ENCODE results near the gene WIPF1.

The WIPF1 gene

GRCh38 chr2:174615871-174616436 lies 18.4 kb upstream of the WIPF1 start:
- H3K18ac ChIP-seq (ENCODE audit: low read depth in 1 of 2, low read length in 2 of 2): peak overlapping the region in 1 of 2 experiments; percentile 21
- H3K4ac ChIP-seq (ENCODE audit: low read depth in 1 of 2, low read length in 2 of 2): no peak overlapping the region
- no peak overlapping the region for H3K23ac ChIP-seq (ENCODE audit: low read length in 2 of 2)
- H3K36me3 ChIP-seq (ENCODE audit: control insufficient read depth in 1 of 2, insufficient read depth in 2 of 2, low read depth in 1 of 2, low read length in 2 of 2): peaks cover 0 to 10% of the 10 kb centered on the region in 2 experiments
- no peaks in the 10 kb centered on the region for H3K27me3 ChIP-seq (ENCODE audit: control insufficient read depth in 1 of 2, insufficient read depth in 1 of 2, low read length in 2 of 2)
- no peak overlapping the region for H4K91ac ChIP-seq (ENCODE audit: low read length)
- H3K4me2 ChIP-seq (ENCODE audit: low read length, poor library complexity, severe bottlenecking): no peak overlapping the region
- H2AFZ ChIP-seq (ENCODE audit: low read depth, low read length): no peak overlapping the region
- DNase-seq: no peak
- H3K27ac ChIP-seq (ENCODE audit: low read length, poor library complexity, severe bottlenecking): no peak overlapping the region
- 85% methylated on average over 4 of the region's 4 CpGs for WGBS
- peaks cover 21% of the 10 kb centered on the region for H3K79me1 ChIP-seq (replicated peaks; ENCODE audit: low read length, poor library complexity, severe bottlenecking)
- no peak overlapping the region for H2BK120ac ChIP-seq (ENCODE audit: low read depth, low read length)
- no peak overlapping the region for H4K8ac ChIP-seq (ENCODE audit: low read length)
- peaks cover 2% of the 10 kb centered on the region for H3K4me1 ChIP-seq (ENCODE audit: control insufficient read depth, insufficient read depth, low read depth, low read length)
- H2BK5ac ChIP-seq (ENCODE audit: low read depth, low read length, poor library complexity, severe bottlenecking): no peak overlapping the region
- no peaks in the 10 kb centered on the region for H3K9me3 ChIP-seq (ENCODE audit: control insufficient read depth, low read length)
- H3K4me3 ChIP-seq (ENCODE audit: insufficient read depth in 1 of 2, low read depth in 1 of 2, low read length in 2 of 2): no peak overlapping the region
- peak overlapping the region in 1 of 2 experiments; percentile 55 for H3K14ac ChIP-seq (ENCODE audit: low read length in 2 of 2)
- H3K9ac ChIP-seq (ENCODE audit: low read length): peak overlapping the region; percentile 50
- H2BK15ac ChIP-seq (ENCODE audit: low read depth, poor library complexity, severe bottlenecking): no peak overlapping the region
- no peak overlapping the region for H2AK5ac ChIP-seq (ENCODE audit: low read length, severe bottlenecking)
- no peak overlapping the region for H2BK12ac ChIP-seq (ENCODE audit: low read length in 2 of 2)

GRCh38 chr2:174614261-174614660 lies 16.7 kb upstream of the WIPF1 start:
- no peak overlapping the region for H3K18ac ChIP-seq (ENCODE audit: low read depth in 1 of 2, low read length in 2 of 2)
- DNase-seq: peak; percentile 94
- no peak overlapping the region for H2BK120ac ChIP-seq (ENCODE audit: low read depth, low read length)
- H3K4me3 ChIP-seq (ENCODE audit: insufficient read depth in 1 of 2, low read depth in 1 of 2, low read length in 2 of 2): no peak overlapping the region
- H2BK12ac ChIP-seq (ENCODE audit: low read length in 2 of 2): no peak overlapping the region
- H2BK5ac ChIP-seq (ENCODE audit: low read depth, low read length, poor library complexity, severe bottlenecking): no peak overlapping the region
- no peak overlapping the region for H3K27ac ChIP-seq (ENCODE audit: low read length, poor library complexity, severe bottlenecking)
- H3K9me3 ChIP-seq (ENCODE audit: control insufficient read depth, low read length): no peaks in the 10 kb centered on the region
- H3K4me1 ChIP-seq (ENCODE audit: control insufficient read depth, insufficient read depth, low read depth, low read length): peaks cover 4% of the 10 kb centered on the region
- 5% methylated on average over 4 of the region's 4 CpGs for WGBS
- no peak overlapping the region for H2BK15ac ChIP-seq (ENCODE audit: low read depth, poor library complexity, severe bottlenecking)
- H3K27me3 ChIP-seq (ENCODE audit: control insufficient read depth in 1 of 2, insufficient read depth in 1 of 2, low read length in 2 of 2): no peaks in the 10 kb centered on the region
- H3K23ac ChIP-seq (ENCODE audit: low read length in 2 of 2): no peak overlapping the region
- H3K9ac ChIP-seq (ENCODE audit: low read length): no peak overlapping the region
- H2AK5ac ChIP-seq (ENCODE audit: low read length, severe bottlenecking): no peak overlapping the region
- H3K79me1 ChIP-seq (replicated peaks; ENCODE audit: low read length, poor library complexity, severe bottlenecking): peaks cover 16% of the 10 kb centered on the region
- H3K36me3 ChIP-seq (ENCODE audit: control insufficient read depth in 1 of 2, insufficient read depth in 2 of 2, low read depth in 1 of 2, low read length in 2 of 2): peaks cover 3 to 6% of the 10 kb centered on the region in 2 experiments
- no peak overlapping the region for H2AFZ ChIP-seq (ENCODE audit: low read depth, low read length)
- no peak overlapping the region for H4K8ac ChIP-seq (ENCODE audit: low read length)
- H3K14ac ChIP-seq (ENCODE audit: low read length in 2 of 2): no peak overlapping the region
- H3K4ac ChIP-seq (ENCODE audit: low read depth in 1 of 2, low read length in 2 of 2): no peak overlapping the region
- no peak overlapping the region for H3K4me2 ChIP-seq (ENCODE audit: low read length, poor library complexity, severe bottlenecking)
- H4K91ac ChIP-seq (ENCODE audit: low read length): no peak overlapping the region

DNA sequence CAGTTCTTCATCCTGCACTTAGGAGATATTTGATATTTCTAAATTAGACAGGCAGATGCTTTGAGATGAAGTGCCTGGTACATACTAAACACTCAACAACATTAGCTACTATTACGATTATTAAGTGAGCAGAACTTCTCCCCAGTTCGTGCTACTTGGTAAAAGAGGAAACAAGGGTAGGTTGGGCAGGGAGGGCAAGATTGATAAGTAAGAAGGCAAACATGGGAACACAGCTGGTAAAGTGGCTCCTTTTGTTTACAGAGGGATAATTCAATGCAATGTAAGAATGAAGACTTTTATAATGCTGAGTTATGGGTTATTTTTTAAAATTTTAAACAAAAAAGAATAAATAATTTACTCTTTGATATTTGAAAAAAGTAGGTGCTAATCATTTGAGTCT lies 15.9 kb upstream of the WIPF1 start:
- 90% methylated on average over 2 of the region's 2 CpGs for WGBS
- Histone ChIP-seq H2AFZ (ENCODE audit: low read depth, low read length) (no peak overlapping the region), H3K4ac (ENCODE audit: low read depth in 1 of 2, low read length in 2 of 2) (no peak overlapping the region), H2BK12ac (ENCODE audit: low read length in 2 of 2) (no peak overlapping the region), H2BK120ac (ENCODE audit: low read depth, low read length) (no peak overlapping the region), H3K27me3 (ENCODE audit: control insufficient read depth in 1 of 2, insufficient read depth in 1 of 2, low read length in 2 of 2) (no peaks in the 10 kb centered on the region), H3K4me3 (ENCODE audit: insufficient read depth in 1 of 2, low read depth in 1 of 2, low read length in 2 of 2) (no peak overlapping the region), H3K36me3 (ENCODE audit: control insufficient read depth in 1 of 2, insufficient read depth in 2 of 2, low read depth in 1 of 2, low read length in 2 of 2) (peaks cover 3 to 6% of the 10 kb centered on the region in 2 experiments), H3K4me2 (ENCODE audit: low read length, poor library complexity, severe bottlenecking) (no peak overlapping the region), H4K8ac (ENCODE audit: low read length) (no peak overlapping the region), H3K14ac (ENCODE audit: low read length in 2 of 2) (no peak overlapping the region), H2BK15ac (ENCODE audit: low read depth, poor library complexity, severe bottlenecking) (no peak overlapping the region), H2BK5ac (ENCODE audit: low read depth, low read length, poor library complexity, severe bottlenecking) (no peak overlapping the region), H3K27ac (ENCODE audit: low read length, poor library complexity, severe bottlenecking) (no peak overlapping the region), H3K23ac (ENCODE audit: low read length in 2 of 2) (no peak overlapping the region), H3K4me1 (ENCODE audit: control insufficient read depth, insufficient read depth, low read depth, low read length) (peaks cover 4% of the 10 kb centered on the region), H3K9ac (ENCODE audit: low read length) (no peak overlapping the region), H4K91ac (ENCODE audit: low read length) (no peak overlapping the region), H3K18ac (ENCODE audit: low read depth in 1 of 2, low read length in 2 of 2) (peak overlapping the region in 1 of 2 experiments; percentile 5), H3K79me1 (replicated peaks; ENCODE audit: low read length, poor library complexity, severe bottlenecking) (peaks cover 18% of the 10 kb centered on the region), H3K9me3 (ENCODE audit: control insufficient read depth, low read length) (no peaks in the 10 kb centered on the region), H2AK5ac (ENCODE audit: low read length, severe bottlenecking) (no peak overlapping the region)
- no peak for DNase-seq

GRCh38 chr2:174612970-174613369 lies 15.4 kb upstream of the WIPF1 start:
- no peak overlapping the region for H2BK12ac ChIP-seq (ENCODE audit: low read length in 2 of 2)
- no peaks in the 10 kb centered on the region for H3K27me3 ChIP-seq (ENCODE audit: control insufficient read depth in 1 of 2, insufficient read depth in 1 of 2, low read length in 2 of 2)
- H3K4me2 ChIP-seq (ENCODE audit: low read length, poor library complexity, severe bottlenecking): no peak overlapping the region
- no peak overlapping the region for H3K18ac ChIP-seq (ENCODE audit: low read depth in 1 of 2, low read length in 2 of 2)
- no peak overlapping the region for H3K23ac ChIP-seq (ENCODE audit: low read length in 2 of 2)
- H2BK120ac ChIP-seq (ENCODE audit: low read depth, low read length): no peak overlapping the region
- H3K14ac ChIP-seq (ENCODE audit: low read length in 2 of 2): no peak overlapping the region
- H3K9me3 ChIP-seq (ENCODE audit: control insufficient read depth, low read length): no peaks in the 10 kb centered on the region
- H2BK15ac ChIP-seq (ENCODE audit: low read depth, poor library complexity, severe bottlenecking): no peak overlapping the region
- no peak overlapping the region for H3K27ac ChIP-seq (ENCODE audit: low read length, poor library complexity, severe bottlenecking)
- no peak overlapping the region for H4K8ac ChIP-seq (ENCODE audit: low read length)
- peaks cover 16% of the 10 kb centered on the region for H3K79me1 ChIP-seq (replicated peaks; ENCODE audit: low read length, poor library complexity, severe bottlenecking)
- H2BK5ac ChIP-seq (ENCODE audit: low read depth, low read length, poor library complexity, severe bottlenecking): no peak overlapping the region
- H2AFZ ChIP-seq (ENCODE audit: low read depth, low read length): no peak overlapping the region
- H2AK5ac ChIP-seq (ENCODE audit: low read length, severe bottlenecking): no peak overlapping the region
- H3K36me3 ChIP-seq (ENCODE audit: control insufficient read depth in 1 of 2, insufficient read depth in 2 of 2, low read depth in 1 of 2, low read length in 2 of 2): peaks cover 3 to 6% of the 10 kb centered on the region in 2 experiments
- no peak overlapping the region for H4K91ac ChIP-seq (ENCODE audit: low read length)
- H3K9ac ChIP-seq (ENCODE audit: low read length): no peak overlapping the region
- 0% methylated on average over 1 of the region's 1 CpG for WGBS
- H3K4ac ChIP-seq (ENCODE audit: low read depth in 1 of 2, low read length in 2 of 2): no peak overlapping the region
- H3K4me3 ChIP-seq (ENCODE audit: insufficient read depth in 1 of 2, low read depth in 1 of 2, low read length in 2 of 2): no peak overlapping the region
- H3K4me1 ChIP-seq (ENCODE audit: control insufficient read depth, insufficient read depth, low read depth, low read length): peaks cover 4% of the 10 kb centered on the region
- DNase-seq: no peak
